Liver (tissue), 9 donors: ENCODE results near the gene SERPINF2. TPM values are rescaled to one million over a fixed set of nuclear protein-coding genes. Genes with fewer than 3 reads are reported as not detected.

Experiments used
- DNase-seq: peaks from one replicate; pipeline ENCODE4 v3.0.0-alpha.2; 2017; ENCODE audit warnings: low spot score
- H3K27ac ChIP-seq, 2 donors: one replicate each; pipeline ENCODE4 v1.7.0; 2013; ENCODE audit warnings: inconsistent platforms in 2 of 2, low read length in 2 of 2, control low read depth in 1 of 2, low read depth in 1 of 2, mild to moderate bottlenecking in 1 of 2
- H3K27me3 ChIP-seq, 4 donors: one replicate each; pipeline versions ENCODE4 v1.6.1 to v1.7.0; 2013; ENCODE audit warnings: low read length in 3 of 4, inconsistent platforms in 1 of 4, mild to moderate bottlenecking in 1 of 4, moderate library complexity in 1 of 4; ENCODE audit not compliant: control insufficient read depth in 4 of 4, insufficient read depth in 4 of 4
- H3K36me3 ChIP-seq, 4 donors: one replicate each; pipeline versions ENCODE4 v1.6.1 to v1.7.0; 2013; ENCODE audit warnings: low read length in 3 of 4, mild to moderate bottlenecking in 3 of 4, low read depth in 1 of 4, moderate library complexity in 1 of 4; ENCODE audit not compliant: control insufficient read depth in 4 of 4, insufficient read depth in 3 of 4
- H3K4me1 ChIP-seq, 4 donors: one replicate each; pipeline versions ENCODE4 v1.6.1 to v1.7.0; 2013; ENCODE audit warnings: low read length in 3 of 4, mild to moderate bottlenecking in 3 of 4, moderate library complexity in 1 of 4; ENCODE audit not compliant: control insufficient read depth in 4 of 4, insufficient read depth in 4 of 4
- H3K4me3 ChIP-seq, 3 donors: one replicate each; pipeline versions ENCODE4 v1.6.1 to v1.7.0; 2013; ENCODE audit warnings: low read length in 3 of 3, control low read depth in 1 of 3, low read depth in 1 of 3, mild to moderate bottlenecking in 1 of 3
- H3K9ac ChIP-seq, 2 donors: one replicate each; pipeline ENCODE4 v1.7.0; 2013; ENCODE audit warnings: low read length in 2 of 2, mild to moderate bottlenecking in 2 of 2, moderate library complexity in 2 of 2, control low read depth in 1 of 2, low read depth in 1 of 2
- H3K9me3 ChIP-seq, 4 donors: one replicate each; pipeline versions ENCODE4 v1.6.1 to v1.7.0; 2013; ENCODE audit warnings: low read length in 3 of 4; ENCODE audit not compliant: control insufficient read depth in 4 of 4
- EGR1 ChIP-seq, 2 donors: IDR thresholded peaks; 2 replicates each; pipeline ENCODE4 v1.6.1; 2016 to 2018; ENCODE audit warnings: antibody characterized with exemption in 2 of 2, low read depth in 2 of 2
- FOXA1 ChIP-seq: IDR thresholded peaks from 2 replicates; pipeline ENCODE4 v1.6.1; 2016; ENCODE audit warnings: antibody characterized with exemption
- FOXA2 ChIP-seq: IDR thresholded peaks from 2 replicates; pipeline ENCODE4 v1.6.1; 2016; ENCODE audit warnings: antibody characterized with exemption
- GABPA ChIP-seq, 2 donors: IDR thresholded peaks in 1 of 2; conservative IDR thresholded peaks in 1 of 2; 2 replicates each; pipeline ENCODE4 v1.6.1; 2016; ENCODE audit warnings: antibody characterized with exemption in 2 of 2, mild to moderate bottlenecking in 1 of 2, moderate library complexity in 1 of 2
- HNF4A ChIP-seq, 2 donors: conservative IDR thresholded peaks; 2 replicates each; pipeline ENCODE4 v1.6.1; 2016; ENCODE audit warnings: antibody characterized with exemption in 2 of 2, mild to moderate bottlenecking in 2 of 2
- HNF4G ChIP-seq: IDR thresholded peaks from 2 replicates; pipeline ENCODE4 v1.6.1; 2016; ENCODE audit warnings: antibody characterized with exemption
- JUND ChIP-seq, 2 donors: IDR thresholded peaks; 2 replicates each; pipeline ENCODE4 v1.6.1; 2016; ENCODE audit warnings: antibody characterized with exemption in 2 of 2
- MAX ChIP-seq: IDR thresholded peaks from 2 replicates; pipeline ENCODE4 v1.6.1; 2016; ENCODE audit warnings: antibody characterized with exemption
- NR2F2 ChIP-seq: IDR thresholded peaks from 2 replicates; pipeline ENCODE4 v1.6.1; 2016; ENCODE audit warnings: antibody characterized with exemption
- RAD21 ChIP-seq, 2 donors: IDR thresholded peaks; 2 replicates each; pipeline ENCODE4 v1.6.1; 2016; ENCODE audit warnings: antibody characterized with exemption in 2 of 2, mild to moderate bottlenecking in 2 of 2
- REST ChIP-seq: IDR thresholded peaks from 2 replicates; pipeline ENCODE4 v1.6.1; 2016; ENCODE audit warnings: antibody characterized with exemption, mild to moderate bottlenecking
- RXRA ChIP-seq, 2 donors: IDR thresholded peaks; 2 replicates each; pipeline ENCODE4 v1.6.1; 2017 to 2018; ENCODE audit warnings: antibody characterized with exemption in 2 of 2, mild to moderate bottlenecking in 1 of 2
- SP1 ChIP-seq: IDR thresholded peaks from 2 replicates; pipeline ENCODE4 v1.6.1; 2018; ENCODE audit warnings: antibody characterized with exemption, mild to moderate bottlenecking
- TAF1 ChIP-seq: conservative IDR thresholded peaks from 2 replicates; pipeline ENCODE4 v1.6.1; 2016; ENCODE audit warnings: antibody characterized with exemption, mild to moderate bottlenecking
- YY1 ChIP-seq: IDR thresholded peaks from 2 replicates; pipeline ENCODE4 v1.6.1; 2016; ENCODE audit warnings: antibody characterized with exemption, mild to moderate bottlenecking
- WGBS: extraction: QIAGEN DNeasy Blood & Tissue Kit; methylation state at CpG from one replicate; pipeline ENCODE4 v1.1.7; 2013; 5-methylcytosine and 5-hydroxymethylcytosine counted together
- polyA plus RNA-seq, 2 donors: library from polyadenylated mRNA; stranded (reverse) in 1 of 2; unstranded in 1 of 2; fragments of 200-250 nt in 1 of 2; fragments of >200 nt in 1 of 2; fragmentation: Nextera tagmentation in 1 of 2; extraction: Ambion mirVana in 1 of 2; gene quantifications; one replicate each; pipeline versions ENCODE4 v1.2.1 to v1.2.3, GENCODE V29; 2013 to 2015
- total RNA-seq, 2 donors: library from RNA; depleted of rRNA; stranded (reverse); fragments of >200 nt; gene quantifications; one replicate each; pipeline ENCODE4 v1.2.3, GENCODE V29; 2014
- TF ChIP-seq, protein P1 (sequence below): fragments of 150-350 bp; IDR thresholded peaks from 2 replicates; pipeline ENCODE4 v1.5.1; 2017; ENCODE audit warnings: improper control_type of control experiment, low read depth, low read length; ENCODE audit not compliant: missing input control
- TF ChIP-seq, protein P2 (sequence below): IDR thresholded peaks from 2 replicates; pipeline ENCODE4 v1.6.1; 2016; ENCODE audit warnings: antibody characterized with exemption
- TF ChIP-seq, protein P3 (sequence below): IDR thresholded peaks from 2 replicates; pipeline ENCODE4 v1.6.1; 2016; ENCODE audit warnings: antibody characterized with exemption
- donor health status: healthy.
- donor health status: healthy.
- donor health status: healthy.
- donor health status: healthy.
- donor health status: healthy.

SERPINF2 gene
- total and polyA plus RNA-seq, 4 donors = 477 to 1,248 (median 675) TPM

DNA sequence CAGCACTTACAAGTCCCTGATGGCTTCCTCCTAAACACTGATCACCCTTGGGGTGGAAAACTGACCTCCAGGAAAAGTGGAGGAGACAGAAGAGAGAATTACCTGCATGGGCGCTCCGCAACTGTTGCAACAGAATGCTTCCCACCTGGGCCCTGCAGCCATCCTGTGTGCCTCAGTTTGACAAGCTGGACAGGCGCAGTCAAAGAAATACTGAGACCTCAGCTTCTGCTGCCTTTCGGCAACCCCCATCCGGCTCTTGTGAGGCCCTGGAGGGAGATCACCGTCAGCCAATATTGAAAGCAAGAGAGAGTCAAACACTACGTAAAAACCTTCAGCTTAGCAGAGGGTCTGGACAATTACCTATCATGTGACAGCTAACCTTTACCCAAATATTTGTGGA, 44.0 kb downstream of the SERPINF2 start:
- no peak overlapping the region for H3K9ac ChIP-seq
- H3K27ac ChIP-seq = peak overlapping the region; percentile 47 to 86

More for the DNA sequence above, 44.0 kb downstream of the SERPINF2 start:
- WGBS = 85% methylated on average over 7 of the region's 7 CpGs
- no peak for DNase-seq
- no peaks in the 10 kb centered on the region for H3K27me3 ChIP-seq
- H3K36me3 ChIP-seq = peaks cover 0 to 10% (median 5%) of the 10 kb centered on the region in 4 donors
- H3K4me3 ChIP-seq = no peak overlapping the region
- peaks cover 0 to 30% (median 15%) of the 10 kb centered on the region in 4 donors for H3K4me1 ChIP-seq
- H3K9me3 ChIP-seq = no peaks in the 10 kb centered on the region
- TF ChIP-seq YY1 (no peak), REST (no peak), EGR1 (IDR thresholded peaks at IDR 0.05; ENCODE audit: low read depth in 2 of 2) (no peak), RAD21 (IDR thresholded peaks at IDR 0.05) (no peak), GABPA (IDR thresholded peaks at IDR 0.05 in 1 of 2, conservative IDR thresholded peaks at IDR 0.05 in 1 of 2) (no peak), MAX (no peak), FOXA2 (no peak), FOXA1 (no peak), JUND (IDR thresholded peaks at IDR 0.05) (no peak), RXRA (IDR thresholded peaks at IDR 0.05) (no peak), TAF1 (no peak), HNF4A (conservative IDR thresholded peaks at IDR 0.05) (no peak), SP1 (no peak), HNF4G (no peak), NR2F2 (no peak)
- TF ChIP-seq, protein P1, sequence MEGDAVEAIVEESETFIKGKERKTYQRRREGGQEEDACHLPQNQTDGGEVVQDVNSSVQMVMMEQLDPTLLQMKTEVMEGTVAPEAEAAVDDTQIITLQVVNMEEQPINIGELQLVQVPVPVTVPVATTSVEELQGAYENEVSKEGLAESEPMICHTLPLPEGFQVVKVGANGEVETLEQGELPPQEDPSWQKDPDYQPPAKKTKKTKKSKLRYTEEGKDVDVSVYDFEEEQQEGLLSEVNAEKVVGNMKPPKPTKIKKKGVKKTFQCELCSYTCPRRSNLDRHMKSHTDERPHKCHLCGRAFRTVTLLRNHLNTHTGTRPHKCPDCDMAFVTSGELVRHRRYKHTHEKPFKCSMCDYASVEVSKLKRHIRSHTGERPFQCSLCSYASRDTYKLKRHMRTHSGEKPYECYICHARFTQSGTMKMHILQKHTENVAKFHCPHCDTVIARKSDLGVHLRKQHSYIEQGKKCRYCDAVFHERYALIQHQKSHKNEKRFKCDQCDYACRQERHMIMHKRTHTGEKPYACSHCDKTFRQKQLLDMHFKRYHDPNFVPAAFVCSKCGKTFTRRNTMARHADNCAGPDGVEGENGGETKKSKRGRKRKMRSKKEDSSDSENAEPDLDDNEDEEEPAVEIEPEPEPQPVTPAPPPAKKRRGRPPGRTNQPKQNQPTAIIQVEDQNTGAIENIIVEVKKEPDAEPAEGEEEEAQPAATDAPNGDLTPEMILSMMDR = no peak
- TF ChIP-seq, protein P2, sequence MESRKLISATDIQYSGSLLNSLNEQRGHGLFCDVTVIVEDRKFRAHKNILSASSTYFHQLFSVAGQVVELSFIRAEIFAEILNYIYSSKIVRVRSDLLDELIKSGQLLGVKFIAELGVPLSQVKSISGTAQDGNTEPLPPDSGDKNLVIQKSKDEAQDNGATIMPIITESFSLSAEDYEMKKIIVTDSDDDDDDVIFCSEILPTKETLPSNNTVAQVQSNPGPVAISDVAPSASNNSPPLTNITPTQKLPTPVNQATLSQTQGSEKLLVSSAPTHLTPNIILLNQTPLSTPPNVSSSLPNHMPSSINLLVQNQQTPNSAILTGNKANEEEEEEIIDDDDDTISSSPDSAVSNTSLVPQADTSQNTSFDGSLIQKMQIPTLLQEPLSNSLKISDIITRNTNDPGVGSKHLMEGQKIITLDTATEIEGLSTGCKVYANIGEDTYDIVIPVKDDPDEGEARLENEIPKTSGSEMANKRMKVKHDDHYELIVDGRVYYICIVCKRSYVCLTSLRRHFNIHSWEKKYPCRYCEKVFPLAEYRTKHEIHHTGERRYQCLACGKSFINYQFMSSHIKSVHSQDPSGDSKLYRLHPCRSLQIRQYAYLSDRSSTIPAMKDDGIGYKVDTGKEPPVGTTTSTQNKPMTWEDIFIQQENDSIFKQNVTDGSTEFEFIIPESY = no peak
- TF ChIP-seq, protein P3, sequence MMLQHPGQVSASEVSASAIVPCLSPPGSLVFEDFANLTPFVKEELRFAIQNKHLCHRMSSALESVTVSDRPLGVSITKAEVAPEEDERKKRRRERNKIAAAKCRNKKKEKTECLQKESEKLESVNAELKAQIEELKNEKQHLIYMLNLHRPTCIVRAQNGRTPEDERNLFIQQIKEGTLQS = no peak
